Astrocyte (in vitro differentiated cells and primary cell): ENCODE results near the gene CGREF1. TPM values are rescaled to one million over a fixed set of nuclear protein-coding genes. Genes with fewer than 3 reads are reported as not detected.

Experiments
- DNase-seq: peaks from one replicate; pipeline ENCODE4 v3.0.0-alpha.2; 2010; ENCODE audit warnings: low read depth
- FAIRE-seq: peaks from 2 replicates; lab custom pipeline; 2011; peaks lifted over from hg19 to GRCh38; lab: Jason Lieb, UNC
- H2AFZ ChIP-seq: 2 replicates; pipeline ENCODE4 v1.6.0; 2012; ENCODE audit warnings: low read depth, low read length, inconsistent platforms
- H3K27ac ChIP-seq: 2 replicates; pipeline ENCODE4 v1.5.1; 2011; ENCODE audit warnings: low read depth, low read length, inconsistent platforms
- H3K27me3 ChIP-seq: 2 replicates; pipeline ENCODE4 v1.6.0; 2011; ENCODE audit warnings: low read length, inconsistent platforms; ENCODE audit not compliant: insufficient read depth
- H3K36me3 ChIP-seq: 2 replicates; pipeline ENCODE4 v1.5.1; 2011; ENCODE audit warnings: low read length, inconsistent platforms; ENCODE audit not compliant: insufficient read depth
- H3K4me1 ChIP-seq: 2 replicates; pipeline ENCODE4 v1.5.1; 2011; ENCODE audit warnings: low read length, inconsistent platforms; ENCODE audit not compliant: insufficient read depth
- H3K4me2 ChIP-seq: 2 replicates; pipeline ENCODE4 v1.6.0; 2012; ENCODE audit warnings: low read length, inconsistent platforms
- H3K4me3 ChIP-seq: 2 replicates; pipeline ENCODE4 v1.5.1; 2011; ENCODE audit warnings: low read depth, mild to moderate bottlenecking, low read length, inconsistent platforms; ENCODE audit not compliant: insufficient read depth
- H3K79me2 ChIP-seq: 2 replicates; pipeline ENCODE4 v1.6.0; 2012; ENCODE audit warnings: mild to moderate bottlenecking, low read length, inconsistent platforms; ENCODE audit not compliant: insufficient read depth
- H3K9ac ChIP-seq: 2 replicates; pipeline ENCODE4 v1.6.0; 2012; ENCODE audit warnings: mild to moderate bottlenecking, low read length, inconsistent platforms
- H3K9me3 ChIP-seq: 2 replicates; pipeline ENCODE4 v1.5.1; 2012; ENCODE audit warnings: low read depth, mild to moderate bottlenecking, low read length, inconsistent platforms; ENCODE audit not compliant: insufficient read depth
- H4K20me1 ChIP-seq: 2 replicates; pipeline ENCODE4 v1.6.0; 2012; ENCODE audit warnings: low read length, inconsistent platforms; ENCODE audit not compliant: insufficient read depth
- H3K27ac Mint-ChIP-seq: one replicate; pipeline ENCODE4 v1.8.0; 2021; ENCODE audit warnings: mild to moderate bottlenecking, mixed read lengths; ENCODE audit not compliant: unreplicated experiment
- H3K27me3 Mint-ChIP-seq: one replicate; pipeline ENCODE4 v1.8.0; 2021; ENCODE audit warnings: low read depth, mixed read lengths; ENCODE audit not compliant: unreplicated experiment
- H3K36me3 Mint-ChIP-seq: one replicate; pipeline ENCODE4 v1.8.0; 2021; ENCODE audit warnings: low read depth, mixed read lengths; ENCODE audit not compliant: unreplicated experiment
- H3K4me1 Mint-ChIP-seq: one replicate; pipeline ENCODE4 v1.8.0; 2021; ENCODE audit warnings: low read depth, mixed read lengths; ENCODE audit not compliant: unreplicated experiment
- H3K4me3 Mint-ChIP-seq: one replicate; pipeline ENCODE4 v1.8.0; 2021; ENCODE audit warnings: mild to moderate bottlenecking, moderate library complexity, mixed read lengths; ENCODE audit not compliant: unreplicated experiment
- H3K9me3 Mint-ChIP-seq: one replicate; pipeline ENCODE4 v1.8.0; 2021; ENCODE audit warnings: mild to moderate bottlenecking, mixed read lengths; ENCODE audit not compliant: unreplicated experiment
- CTCF ChIP-seq: IDR thresholded peaks from 2 replicates; pipeline ENCODE4 v1.5.1; 2011; ENCODE audit warnings: low read depth, mild to moderate bottlenecking, inconsistent platforms, low read length, moderate library complexity; ENCODE audit not compliant: insufficient read depth
- EZH2 ChIP-seq: IDR thresholded peaks from 2 replicates; pipeline ENCODE4 v1.6.1; 2012; ENCODE audit warnings: mild to moderate bottlenecking, low read length, inconsistent platforms; ENCODE audit not compliant: insufficient read depth
- total RNA-seq: library from RNA; stranded (reverse); gene quantifications from 2 replicates; pipeline ENCODE4 v1.2.1, GENCODE V29; 2021

CGREF1 gene
- total RNA-seq, 1 donor from 2014 or later: 1.8 TPM

- H4K20me1 ChIP-seq: no peaks in the 10 kb centered on the region
- FAIRE-seq (no peak), DNase-seq (no peak)
- no peaks in the 10 kb centered on the region for H3K36me3 Mint-ChIP-seq
- no peaks in the 10 kb centered on the region for H3K36me3 ChIP-seq
- H3K79me2 ChIP-seq: no peaks in the 10 kb centered on the region
- peaks cover 13% of the 10 kb centered on the region for H3K27me3 ChIP-seq
- no peaks in the 10 kb centered on the region for H3K4me1 Mint-ChIP-seq
- peaks cover 21% of the 10 kb centered on the region for H3K27me3 Mint-ChIP-seq
- no peak overlapping the region for H3K9ac ChIP-seq
- no peak overlapping the region for H3K4me2 ChIP-seq
- TF ChIP-seq CTCF (no peak), EZH2 (no peak)
- no peak overlapping the region for H3K4me3 Mint-ChIP-seq
- H3K4me3 ChIP-seq: no peak overlapping the region
- no peaks in the 10 kb centered on the region for H3K4me1 ChIP-seq
- peaks cover 2% of the 10 kb centered on the region for H3K9me3 Mint-ChIP-seq
- H3K9me3 ChIP-seq: peaks cover 4% of the 10 kb centered on the region
- no peak overlapping the region for H3K27ac Mint-ChIP-seq
- H2AFZ ChIP-seq: no peak overlapping the region
- H3K27ac ChIP-seq: no peak overlapping the region
Measured at GRCh38 chr2:27143285-27143684, 24.4 kb upstream of the CGREF1 start.

- no peaks in the 10 kb centered on the region for H3K36me3 ChIP-seq
- no peaks in the 10 kb centered on the region for H3K4me1 ChIP-seq
- H3K27me3 Mint-ChIP-seq: peaks cover 27% of the 10 kb centered on the region
- H3K79me2 ChIP-seq: peaks cover under 1% of the 10 kb centered on the region
- no peak within 1 kb of the TSS for H3K4me2 ChIP-seq
- no peak within 1 kb of the TSS for H3K9ac ChIP-seq
- peaks cover 2% of the 10 kb centered on the region for H3K9me3 Mint-ChIP-seq
- no peaks in the 10 kb centered on the region for H3K4me1 Mint-ChIP-seq
- no peak within 1 kb of the TSS for H3K27ac Mint-ChIP-seq
- DNase-seq (no peak), FAIRE-seq (no peak)
- H3K36me3 Mint-ChIP-seq: no peaks in the 10 kb centered on the region
- H3K9me3 ChIP-seq: peaks cover 4% of the 10 kb centered on the region
- no peak within 1 kb of the TSS for H3K27ac ChIP-seq
- no peaks in the 10 kb centered on the region for H4K20me1 ChIP-seq
- H2AFZ ChIP-seq: no peak within 1 kb of the TSS
- no peak for TF ChIP-seq CTCF
- no peak for TF ChIP-seq EZH2
- H3K4me3 Mint-ChIP-seq: no peak within 1 kb of the TSS
- H3K4me3 ChIP-seq: no peak within 1 kb of the TSS
- H3K27me3 ChIP-seq: peaks cover 13% of the 10 kb centered on the region
Measured at GRCh38 chr2:27139310-27139709, 20.4 kb upstream of the CGREF1 start, which contains the start of gene PRR30. Gene PRR30 (minus strand): TSS chr2:27139410. CDS start chr2:27138329, 1,081 bp downstream.

GRCh38 chr2:27138111-27138510 lies 19.2 kb upstream of the CGREF1 start:
- no peak overlapping the region for H3K4me3 Mint-ChIP-seq

More at GRCh38 chr2:27138111-27138510, 19.2 kb upstream of the CGREF1 start:
- peaks cover 8% of the 10 kb centered on the region for H3K27me3 ChIP-seq
- peaks cover 4% of the 10 kb centered on the region for H3K9me3 ChIP-seq
- H3K36me3 ChIP-seq: no peaks in the 10 kb centered on the region
- no peak overlapping the region for H2AFZ ChIP-seq
- H4K20me1 ChIP-seq: peaks cover 8% of the 10 kb centered on the region
- peaks cover 8% of the 10 kb centered on the region for H3K4me1 ChIP-seq
- Mint-ChIP-seq H3K36me3 (peaks cover under 1% of the 10 kb centered on the region), H3K27ac (no peak overlapping the region), H3K27me3 (peaks cover 22% of the 10 kb centered on the region), H3K4me1 (peaks cover 2% of the 10 kb centered on the region), H3K9me3 (no peaks in the 10 kb centered on the region)
- H3K4me2 ChIP-seq: no peak overlapping the region
- no peak overlapping the region for H3K27ac ChIP-seq
- H3K79me2 ChIP-seq: peaks cover 12% of the 10 kb centered on the region
- FAIRE-seq (no peak), DNase-seq (no peak)
- no peak overlapping the region for H3K9ac ChIP-seq
- no peak overlapping the region for H3K4me3 ChIP-seq
- TF ChIP-seq EZH2: no peak
- no peak for TF ChIP-seq CTCF
